Thyroid gland (tissue), 4 donors: ENCODE results near the gene NUP37.

Experiments used
- POLR2A ChIP-seq, 2 donors: fragments of 450-650 bp; IDR thresholded peaks; one replicate each; pipeline ENCODE4 v1.6.1; 2017; ENCODE audit warnings: antibody characterized with exemption in 2 of 2, mild to moderate bottlenecking in 2 of 2, moderate library complexity in 1 of 2
- TF ChIP-seq, protein P1 (sequence below), 6 experiments: fragments of 200-600 bp in 3 of 6; fragments of 450-650 bp in 3 of 6; sonication (generic) in 3 of 6; IDR thresholded peaks; one replicate each; pipeline ENCODE4 v1.5.1; 2016 to 2019; ENCODE audit warnings: antibody characterized with exemption in 6 of 6, mild to moderate bottlenecking in 2 of 6, inconsistent platforms in 1 of 6, moderate library complexity in 1 of 6

DNA sequence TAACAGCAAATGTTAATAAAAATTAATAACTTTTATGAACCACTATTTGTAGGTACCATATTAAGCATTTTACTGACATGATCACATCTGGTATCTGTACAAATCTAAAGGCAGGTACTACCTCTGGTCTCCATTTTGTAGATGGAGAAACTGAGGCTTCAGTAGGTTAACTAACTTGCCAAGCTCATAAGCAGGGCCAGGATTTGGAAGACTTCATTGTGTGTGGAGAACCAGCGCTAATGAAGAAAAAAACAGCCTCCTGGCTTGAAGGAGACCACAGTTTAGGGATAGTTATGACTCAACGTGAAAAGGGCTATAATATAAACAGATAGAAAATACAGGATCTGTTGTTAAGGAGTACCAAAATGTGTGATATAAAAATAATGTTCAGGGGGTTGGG, 1.0 kb downstream of the NUP37 start:
- TF ChIP-seq, protein P1, sequence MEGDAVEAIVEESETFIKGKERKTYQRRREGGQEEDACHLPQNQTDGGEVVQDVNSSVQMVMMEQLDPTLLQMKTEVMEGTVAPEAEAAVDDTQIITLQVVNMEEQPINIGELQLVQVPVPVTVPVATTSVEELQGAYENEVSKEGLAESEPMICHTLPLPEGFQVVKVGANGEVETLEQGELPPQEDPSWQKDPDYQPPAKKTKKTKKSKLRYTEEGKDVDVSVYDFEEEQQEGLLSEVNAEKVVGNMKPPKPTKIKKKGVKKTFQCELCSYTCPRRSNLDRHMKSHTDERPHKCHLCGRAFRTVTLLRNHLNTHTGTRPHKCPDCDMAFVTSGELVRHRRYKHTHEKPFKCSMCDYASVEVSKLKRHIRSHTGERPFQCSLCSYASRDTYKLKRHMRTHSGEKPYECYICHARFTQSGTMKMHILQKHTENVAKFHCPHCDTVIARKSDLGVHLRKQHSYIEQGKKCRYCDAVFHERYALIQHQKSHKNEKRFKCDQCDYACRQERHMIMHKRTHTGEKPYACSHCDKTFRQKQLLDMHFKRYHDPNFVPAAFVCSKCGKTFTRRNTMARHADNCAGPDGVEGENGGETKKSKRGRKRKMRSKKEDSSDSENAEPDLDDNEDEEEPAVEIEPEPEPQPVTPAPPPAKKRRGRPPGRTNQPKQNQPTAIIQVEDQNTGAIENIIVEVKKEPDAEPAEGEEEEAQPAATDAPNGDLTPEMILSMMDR (IDR thresholded peaks at IDR 0.05), result no peak
- TF ChIP-seq POLR2A (IDR thresholded peaks at IDR 0.05), result no peak
